ENCODE results near the gene GNG2. TPM values are rescaled to one million over a fixed set of nuclear protein-coding genes. Genes with fewer than 3 reads are reported as not detected.

Gene GNG2
- total RNA-seq, 1 experiment from 2014 or later = 0.23 TPM

- CTCF ChIA-PET = no interaction called here
- no peaks in the 10 kb centered on the region for H3K9me3 ChIP-seq (ENCODE audit: control insufficient read depth, insufficient read depth, low read depth, low read length)
- no TSS peak for BruUV-seq (replicated peaks)
- POLR2A ChIA-PET = no interaction called here
- no peaks in the 10 kb centered on the region for H3K27me3 ChIP-seq (ENCODE audit: control insufficient read depth, insufficient read depth, low read length)
- no peaks in the 10 kb centered on the region for H3K36me3 ChIP-seq (ENCODE audit: control insufficient read depth, insufficient read depth, low read length)
- H3K4me3 ChIP-seq (ENCODE audit: low read depth in 2 of 2, low read length in 2 of 2) = no peak overlapping the region
- H3K27ac ChIP-seq (ENCODE audit: low read length) = no peak overlapping the region
- intact Hi-C loops (cut with micrococcal nuclease; ENCODE audit: unreplicated experiment) (no loop called here), in situ Hi-C loops (cut with HindIII; ENCODE audit: low pct_unique_long_range_greater_than_20kb, low sequenced_read_pairs) (no loop called here)
- DNase-seq (ENCODE audit: low read depth, low spot score) = no peak
- TF ChIP-seq SIN3A (IDR thresholded peaks at IDR 0.05; ENCODE audit: borderline replicate concordance, insufficient read depth, low read depth, low read length) (no peak), REST (IDR thresholded peaks at IDR 0.05; ENCODE audit: insufficient read depth in 1 of 2, low read depth in 2 of 2, low read length in 1 of 2) (no peak), POLR2AphosphoS5 (IDR thresholded peaks at IDR 0.05; ENCODE audit: low read depth, low read length) (no peak), CTCF (IDR thresholded peaks at IDR 0.05) (no peak), TCF7L2 (IDR thresholded peaks at IDR 0.05; ENCODE audit: low read depth, low read length) (no peak)
- H3K4me1 ChIP-seq (ENCODE audit: control insufficient read depth, insufficient read depth, low read length) = no peaks in the 10 kb centered on the region
- no peak for ATAC-seq
Measured at GRCh38 chr14:51908086-51908485, 47.7 kb downstream of the GNG2 start.

- Histone ChIP-seq H3K4me3 (ENCODE audit: low read depth in 2 of 2, low read length in 2 of 2) (no peak overlapping the region), H3K27me3 (ENCODE audit: control insufficient read depth, insufficient read depth, low read length) (no peaks in the 10 kb centered on the region), H3K4me1 (ENCODE audit: control insufficient read depth, insufficient read depth, low read length) (no peaks in the 10 kb centered on the region), H3K9me3 (ENCODE audit: control insufficient read depth, insufficient read depth, low read depth, low read length) (no peaks in the 10 kb centered on the region), H3K36me3 (ENCODE audit: control insufficient read depth, insufficient read depth, low read length) (no peaks in the 10 kb centered on the region), H3K27ac (ENCODE audit: low read length) (no peak overlapping the region)
- ChIA-PET CTCF (no interaction called here), POLR2A (no interaction called here)
- BruUV-seq (replicated peaks) = no TSS peak
- DNase-seq (ENCODE audit: low read depth, low spot score) (no peak), ATAC-seq (no peak)
- TF ChIP-seq POLR2AphosphoS5 (IDR thresholded peaks at IDR 0.05; ENCODE audit: low read depth, low read length) = no peak
- no peak for TF ChIP-seq CTCF (IDR thresholded peaks at IDR 0.05)
- TF ChIP-seq REST (IDR thresholded peaks at IDR 0.05; ENCODE audit: insufficient read depth in 1 of 2, low read depth in 2 of 2, low read length in 1 of 2) = no peak
- TF ChIP-seq TCF7L2 (IDR thresholded peaks at IDR 0.05; ENCODE audit: low read depth, low read length) = no peak
- TF ChIP-seq SIN3A (IDR thresholded peaks at IDR 0.05; ENCODE audit: borderline replicate concordance, insufficient read depth, low read depth, low read length) = no peak
- intact Hi-C loops (cut with micrococcal nuclease; ENCODE audit: unreplicated experiment) = no loop called here
- in situ Hi-C loops (cut with HindIII; ENCODE audit: low pct_unique_long_range_greater_than_20kb, low sequenced_read_pairs) = no loop called here
Measured at GRCh38 chr14:51912112-51912786, 51.8 kb downstream of the GNG2 start.

Data from Panc1 (cell line).